Osteoblast (primary cell): ENCODE results near the gene NR4A2. TPM values are rescaled to one million over a fixed set of nuclear protein-coding genes. Genes with fewer than 3 reads are reported as not detected.

Experiments used
- DNase-seq: peaks from one replicate; pipeline ENCODE4 v3.0.0; 2011; ENCODE audit warnings: low spot score, mixed read lengths; ENCODE audit not compliant: insufficient read length; ENCODE audit errors: missing footprints
- H2AFZ ChIP-seq: 2 replicates; pipeline ENCODE4 v1.6.0; 2011; ENCODE audit warnings: mild to moderate bottlenecking, low read length
- H3K27ac ChIP-seq: 2 replicates; pipeline ENCODE4 v1.5.1; 2011; ENCODE audit warnings: mild to moderate bottlenecking, low read depth, low read length, moderate library complexity
- H3K27me3 ChIP-seq: 2 replicates; pipeline ENCODE4 v1.6.0; 2012; ENCODE audit warnings: mild to moderate bottlenecking, control low read depth, inconsistent platforms, low read length, moderate library complexity; ENCODE audit not compliant: insufficient read depth
- H3K36me3 ChIP-seq: 2 replicates; pipeline ENCODE4 v1.5.1; 2011; ENCODE audit warnings: mild to moderate bottlenecking, low read length, control low read depth, moderate library complexity; ENCODE audit not compliant: insufficient read depth
- H3K4me1 ChIP-seq: 2 replicates; pipeline ENCODE4 v1.5.1; 2011; ENCODE audit warnings: mild to moderate bottlenecking, low read length, control low read depth, moderate library complexity; ENCODE audit not compliant: insufficient read depth
- H3K4me2 ChIP-seq: 2 replicates; pipeline ENCODE4 v1.6.0; 2011; ENCODE audit warnings: mild to moderate bottlenecking, low read length; ENCODE audit not compliant: insufficient read depth
- H3K4me3 ChIP-seq: fragments of 200-600 bp; sonication (generic); 3 replicates; pipeline ENCODE4 v1.5.1; 2012; ENCODE audit warnings: mild to moderate bottlenecking, low read length, inconsistent platforms; ENCODE audit not compliant: insufficient read depth
- H3K79me2 ChIP-seq: 2 replicates; pipeline ENCODE4 v1.6.0; 2012; ENCODE audit warnings: mild to moderate bottlenecking, low read length, control low read depth, inconsistent platforms; ENCODE audit not compliant: insufficient read depth
- H3K9me3 ChIP-seq: 2 replicates; pipeline ENCODE4 v1.5.1; 2011; ENCODE audit warnings: low read depth, low read length, control low read depth
- H4K20me1 ChIP-seq: 2 replicates; pipeline ENCODE4 v1.6.0; 2012; ENCODE audit warnings: mild to moderate bottlenecking, low read length, control low read depth; ENCODE audit not compliant: insufficient read depth
- total RNA-seq: library from RNA; depleted of rRNA; stranded (reverse); fragments of >200 nt; gene quantifications from 2 replicates; pipeline ENCODE4 v1.2.3, GENCODE V29; 2012
- TF ChIP-seq, protein P1 (sequence below): IDR thresholded peaks from 2 replicates; pipeline ENCODE4 v1.5.1; 2011; ENCODE audit warnings: mild to moderate bottlenecking, low read depth, low read length, moderate library complexity; ENCODE audit errors: extremely low read depth

NR4A2 gene
- total RNA-seq, 1 donor, result 0.72 TPM

DNA sequence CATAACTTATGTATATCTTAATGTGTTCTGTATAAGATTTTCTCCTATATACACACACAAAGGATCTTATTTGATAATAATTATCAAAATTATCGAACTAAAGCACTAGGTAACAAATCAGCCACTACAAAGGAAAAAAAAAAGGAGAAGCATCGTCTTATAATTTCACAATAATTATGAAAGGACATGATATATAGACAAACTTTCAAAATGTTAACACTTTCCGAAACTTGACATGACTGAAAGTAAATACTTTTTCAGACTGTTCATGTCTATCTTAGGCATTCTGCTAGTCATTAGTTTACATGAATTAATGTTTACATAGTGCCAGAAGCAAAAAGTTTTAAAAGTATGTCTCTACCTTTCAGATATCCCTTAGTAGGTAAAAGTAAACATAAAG is 7.3 kb upstream of the NR4A2 start:
- peaks cover 20% of the 10 kb centered on the region for H3K4me1 ChIP-seq
- H3K9me3 ChIP-seq, result no peaks in the 10 kb centered on the region
- peak overlapping the region; percentile 26 for H2AFZ ChIP-seq
- H4K20me1 ChIP-seq, result no peaks in the 10 kb centered on the region
- H3K4me2 ChIP-seq, result peak overlapping the region; percentile 99
- H3K4me3 ChIP-seq, result no peak overlapping the region
- peak overlapping the region; percentile 98 for H3K27ac ChIP-seq
- no peaks in the 10 kb centered on the region for H3K27me3 ChIP-seq
- no peaks in the 10 kb centered on the region for H3K36me3 ChIP-seq
- H3K79me2 ChIP-seq, result peaks cover 21% of the 10 kb centered on the region
- TF ChIP-seq, protein P1, sequence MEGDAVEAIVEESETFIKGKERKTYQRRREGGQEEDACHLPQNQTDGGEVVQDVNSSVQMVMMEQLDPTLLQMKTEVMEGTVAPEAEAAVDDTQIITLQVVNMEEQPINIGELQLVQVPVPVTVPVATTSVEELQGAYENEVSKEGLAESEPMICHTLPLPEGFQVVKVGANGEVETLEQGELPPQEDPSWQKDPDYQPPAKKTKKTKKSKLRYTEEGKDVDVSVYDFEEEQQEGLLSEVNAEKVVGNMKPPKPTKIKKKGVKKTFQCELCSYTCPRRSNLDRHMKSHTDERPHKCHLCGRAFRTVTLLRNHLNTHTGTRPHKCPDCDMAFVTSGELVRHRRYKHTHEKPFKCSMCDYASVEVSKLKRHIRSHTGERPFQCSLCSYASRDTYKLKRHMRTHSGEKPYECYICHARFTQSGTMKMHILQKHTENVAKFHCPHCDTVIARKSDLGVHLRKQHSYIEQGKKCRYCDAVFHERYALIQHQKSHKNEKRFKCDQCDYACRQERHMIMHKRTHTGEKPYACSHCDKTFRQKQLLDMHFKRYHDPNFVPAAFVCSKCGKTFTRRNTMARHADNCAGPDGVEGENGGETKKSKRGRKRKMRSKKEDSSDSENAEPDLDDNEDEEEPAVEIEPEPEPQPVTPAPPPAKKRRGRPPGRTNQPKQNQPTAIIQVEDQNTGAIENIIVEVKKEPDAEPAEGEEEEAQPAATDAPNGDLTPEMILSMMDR, result no peak
- DNase-seq, result no peak

- Histone ChIP-seq H3K9me3 (no peaks in the 10 kb centered on the region), H2AFZ (peak overlapping the region; percentile 26), H3K27ac (peak overlapping the region; percentile 98), H3K4me1 (peaks cover 20% of the 10 kb centered on the region), H3K4me2 (peak overlapping the region; percentile 99), H4K20me1 (no peaks in the 10 kb centered on the region), H3K36me3 (no peaks in the 10 kb centered on the region), H3K4me3 (no peak overlapping the region), H3K79me2 (peaks cover 21% of the 10 kb centered on the region), H3K27me3 (no peaks in the 10 kb centered on the region)
- TF ChIP-seq, protein P1, result no peak
- DNase-seq, result no peak
Measured at GRCh38 chr2:156339110-156339847, 6.8 kb upstream of the NR4A2 start.

GRCh38 chr2:156338578-156338977 is 6.1 kb upstream of the NR4A2 start:
- DNase-seq, result no peak
- H3K27me3 ChIP-seq, result no peaks in the 10 kb centered on the region
- no peak overlapping the region for H3K4me3 ChIP-seq
- peaks cover 20% of the 10 kb centered on the region for H3K4me1 ChIP-seq
- H3K36me3 ChIP-seq, result no peaks in the 10 kb centered on the region
- H3K9me3 ChIP-seq, result no peaks in the 10 kb centered on the region
- H4K20me1 ChIP-seq, result no peaks in the 10 kb centered on the region
- H3K27ac ChIP-seq, result peak overlapping the region; percentile 98
- peak overlapping the region; percentile 9 for H2AFZ ChIP-seq
- peaks cover 21% of the 10 kb centered on the region for H3K79me2 ChIP-seq
- TF ChIP-seq, protein P1, result no peak
- peak overlapping the region; percentile 8 for H3K4me2 ChIP-seq
